GM18498 (cell line): ENCODE measurements around the gene CREBRF.
"Not testable (repeated sequence)": the region's sequence is repeated elsewhere in the genome, so short reads cannot be mapped to it uniquely, and the experiment has no call there.

Experiments
- ATAC-seq: cut with Tn5 transposase; IDR thresholded peaks from one replicate; pipeline ENCODE4 v1.9.1; 2021; ENCODE audit warnings: mild to moderate bottlenecking, moderate library complexity; ENCODE audit not compliant: unreplicated experiment

The CREBRF gene

DNA sequence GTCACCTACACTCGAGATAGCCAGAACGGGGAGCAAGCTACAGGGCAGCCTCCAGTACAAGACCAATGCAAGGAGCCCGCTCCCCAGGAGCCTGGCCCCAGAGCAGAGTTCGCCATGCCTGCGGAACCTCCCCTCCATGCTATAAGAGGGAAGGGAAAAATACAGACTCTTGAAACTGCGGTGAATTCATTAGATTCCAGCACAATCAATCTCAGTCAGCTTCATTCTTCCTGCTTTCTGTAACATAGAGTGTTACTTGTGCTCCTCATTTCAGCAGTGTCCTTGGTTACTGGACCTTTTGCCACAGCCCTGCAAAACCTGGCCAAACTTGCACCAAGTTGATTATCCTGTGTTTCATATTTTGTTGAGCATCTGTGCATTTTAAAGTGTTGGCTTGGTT, 22.2 kb upstream of the CREBRF start:
- ATAC-seq, result no peak

DNA sequence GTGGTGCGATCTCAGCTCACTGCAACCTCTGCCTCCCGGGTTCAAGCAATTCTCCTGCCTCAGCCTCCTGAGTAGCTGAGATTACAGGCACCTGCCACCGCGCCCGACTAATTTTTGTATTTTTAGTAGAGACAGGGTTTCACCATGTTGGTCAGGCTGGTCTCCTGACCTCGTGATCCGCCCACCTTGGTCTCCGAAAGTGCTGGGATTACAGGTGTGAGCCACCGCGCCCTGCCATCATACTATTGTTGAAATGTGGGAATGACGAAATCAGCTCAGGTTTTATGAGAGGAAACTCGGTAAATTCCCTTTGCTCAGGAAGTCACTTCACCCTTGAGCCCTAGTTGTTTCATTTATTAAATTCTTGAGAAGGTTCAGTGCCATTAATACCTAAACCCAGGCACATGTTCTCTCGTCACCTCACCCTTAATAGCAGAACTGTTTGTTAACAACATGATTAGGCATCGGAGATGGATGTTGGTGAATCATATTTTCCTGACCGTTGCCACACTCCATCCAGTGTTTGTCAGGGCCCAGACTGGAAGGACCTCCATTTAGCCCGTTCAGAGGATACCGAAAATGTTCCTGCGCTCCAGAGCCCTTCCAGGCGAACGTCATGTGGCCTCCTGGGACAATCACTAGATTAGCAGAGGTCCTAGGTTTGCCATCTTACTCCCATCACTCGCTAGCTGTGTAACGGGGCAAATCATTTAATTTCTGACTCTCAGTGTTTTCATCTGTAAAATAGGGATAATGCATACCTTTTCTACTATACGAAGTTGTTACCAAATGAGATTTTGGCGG, 20.0 kb upstream of the CREBRF start:
- peak; percentile 65 for ATAC-seq

DNA sequence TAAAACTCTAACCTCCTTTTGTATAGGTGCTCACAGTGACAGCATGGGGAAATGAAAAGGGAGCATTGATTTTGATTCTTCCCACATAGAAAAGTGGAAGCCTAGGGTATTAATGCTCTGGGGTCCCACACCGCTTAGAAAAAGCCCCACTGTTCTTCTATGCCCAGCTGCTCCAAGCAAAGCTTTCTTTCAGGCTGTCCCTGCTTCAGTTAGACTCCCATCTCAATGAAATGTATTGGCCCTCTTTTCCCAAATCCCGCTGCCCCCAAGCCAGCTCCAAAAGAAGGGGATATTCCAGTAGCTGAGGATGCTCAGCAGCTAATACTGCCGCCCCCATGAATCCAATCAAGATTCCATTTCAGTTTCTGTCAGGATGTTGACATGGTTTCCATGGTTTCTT, 17.0 kb upstream of the CREBRF start:
- no peak for ATAC-seq

DNA sequence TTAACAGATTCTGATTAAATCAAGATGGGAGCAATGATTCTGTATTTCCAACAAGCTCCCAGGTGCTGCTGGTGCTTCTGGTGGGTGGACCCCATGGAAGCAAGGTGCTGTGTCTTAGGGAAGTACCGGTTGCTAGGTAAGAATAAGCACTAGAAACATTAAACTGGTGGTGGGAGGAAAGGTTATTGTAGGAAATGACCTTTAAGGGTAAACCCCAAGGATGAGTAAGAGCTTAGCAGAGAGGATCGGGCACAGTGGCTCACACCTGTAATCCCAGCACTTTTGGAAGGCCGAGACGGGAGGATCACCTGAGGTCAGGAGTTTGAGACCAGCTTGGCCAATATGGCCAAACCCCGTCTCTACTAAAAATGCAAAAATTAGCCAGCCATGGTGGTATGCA, 16.2 kb upstream of the CREBRF start:
- ATAC-seq, result no peak

DNA sequence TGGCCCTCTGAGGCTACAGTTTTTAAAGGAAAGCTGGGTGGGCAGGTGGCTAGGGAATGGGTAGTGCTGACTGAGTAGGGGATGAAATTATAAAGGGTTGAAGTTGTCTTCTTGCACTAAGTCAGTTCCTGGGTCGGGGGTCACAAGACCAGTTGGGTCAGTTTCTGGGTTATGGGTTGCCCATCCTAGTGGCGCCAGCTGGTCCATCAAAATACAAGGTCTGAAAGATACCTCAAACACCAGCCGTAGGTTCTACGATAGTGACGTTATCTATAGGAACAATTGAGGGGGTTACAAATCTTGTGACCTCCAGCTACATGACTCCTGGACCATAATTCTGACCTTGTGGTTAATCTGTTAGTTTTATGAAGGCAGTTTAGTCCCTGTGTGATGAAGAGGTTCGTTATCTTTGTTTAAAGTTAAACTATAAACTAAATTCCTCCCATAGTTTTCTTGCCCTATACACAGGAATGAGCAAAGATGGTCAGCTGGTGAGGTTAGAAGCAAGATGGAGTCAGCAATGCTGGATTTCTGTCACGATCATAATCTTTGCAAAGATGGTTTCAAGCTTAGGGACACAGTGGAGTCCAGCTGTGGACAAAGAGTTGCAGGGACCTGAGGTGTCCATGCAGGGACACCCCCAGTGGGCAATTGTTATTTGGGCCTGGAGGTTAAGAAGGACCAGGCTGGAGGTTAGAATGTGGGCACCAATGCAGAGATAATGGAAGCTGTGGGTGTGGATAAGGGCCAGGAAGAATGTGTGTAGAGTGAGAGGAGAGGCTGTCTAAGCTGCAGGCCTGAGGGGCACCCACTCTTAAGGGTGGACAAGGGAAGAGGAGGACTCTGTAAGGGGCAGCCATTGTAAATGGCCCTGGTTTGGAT, 14.0 kb upstream of the CREBRF start:
- ATAC-seq, result no peak

DNA sequence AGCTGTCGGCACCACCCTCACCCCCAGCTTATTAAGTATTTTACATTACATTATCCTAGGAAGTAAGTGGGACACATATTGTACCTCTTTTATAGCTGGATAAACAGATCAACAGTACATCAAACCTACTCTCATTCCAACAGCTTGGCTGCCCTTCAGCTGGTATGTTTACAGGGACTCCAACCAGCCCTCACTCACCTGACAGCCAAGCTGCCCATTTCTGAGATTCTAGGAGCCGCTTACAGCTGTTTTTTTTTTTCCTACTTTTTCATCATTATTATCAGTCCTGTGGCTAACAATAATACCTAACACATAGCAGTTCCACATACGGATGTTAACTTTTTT, 13.4 kb upstream of the CREBRF start:
- ATAC-seq, result no peak

DNA sequence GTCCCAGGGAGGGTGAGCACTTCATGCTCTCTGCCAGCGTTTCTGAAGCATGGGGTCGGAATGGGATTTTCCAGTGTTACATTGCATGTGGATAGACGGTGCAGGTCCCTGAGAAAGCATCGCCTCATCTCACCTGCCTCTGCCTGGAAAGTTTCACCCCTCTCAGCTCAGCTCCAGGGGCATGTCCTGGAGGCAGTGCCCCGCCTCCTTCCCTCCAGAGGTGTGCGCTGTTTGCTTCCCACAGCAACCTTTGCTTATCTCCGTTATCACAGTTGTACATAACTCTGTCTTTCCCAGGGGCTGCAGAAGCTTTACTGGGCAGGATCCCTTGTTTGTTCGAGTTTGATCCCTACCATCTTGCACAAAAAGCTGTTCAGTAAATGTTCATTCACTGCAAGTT, 10.7 kb upstream of the CREBRF start:
- no peak for ATAC-seq

DNA sequence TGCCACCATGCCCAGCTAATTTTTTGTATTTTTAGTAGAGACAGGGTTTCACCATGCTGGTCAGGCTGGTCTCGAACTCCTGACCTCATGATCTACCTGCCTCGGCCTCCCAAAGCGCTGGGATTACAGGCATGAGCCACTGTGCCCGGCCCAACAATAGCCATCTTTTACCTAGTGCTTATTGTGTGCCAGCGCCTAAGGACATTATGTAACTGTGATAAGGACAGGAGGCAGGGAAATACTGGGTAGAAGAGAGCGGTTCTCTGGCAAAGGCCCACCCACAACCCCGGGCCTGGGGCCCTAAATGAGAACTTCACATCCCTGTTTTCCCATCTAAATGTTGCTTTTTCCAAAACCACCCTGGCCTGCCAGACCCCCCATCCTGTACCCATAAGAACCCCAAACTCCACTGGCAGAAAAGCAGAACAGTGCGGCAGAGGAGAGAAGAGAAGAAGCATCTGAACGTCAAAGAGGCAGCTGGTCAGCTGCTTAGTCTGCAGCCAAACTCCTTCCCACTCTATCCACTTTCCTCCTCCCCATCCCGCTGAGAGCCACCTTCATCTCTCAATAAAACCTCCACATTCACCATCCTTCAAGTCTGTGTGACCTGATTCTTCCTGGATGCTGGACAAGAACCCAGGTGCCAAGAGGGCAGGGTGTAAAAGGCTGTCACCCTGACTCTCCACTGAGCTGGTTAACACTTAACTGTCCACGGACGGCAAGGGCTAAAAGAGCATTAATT, 8.9 kb upstream of the CREBRF start:
- not testable (repeated sequence) for ATAC-seq

DNA sequence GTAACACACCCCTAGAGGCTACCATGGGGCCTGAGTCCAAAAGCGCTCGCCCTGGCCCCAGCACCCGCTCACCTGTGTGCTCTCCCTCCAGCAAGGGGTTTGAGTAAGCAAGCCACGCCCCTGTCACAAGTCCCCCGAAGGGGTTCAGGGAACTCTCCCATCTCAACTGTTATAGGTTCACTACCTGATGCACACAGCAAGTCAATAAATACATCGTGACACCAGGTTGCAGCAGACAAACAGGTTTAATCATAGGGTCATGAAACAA, 8.4 kb upstream of the CREBRF start:
- ATAC-seq, result no peak

DNA sequence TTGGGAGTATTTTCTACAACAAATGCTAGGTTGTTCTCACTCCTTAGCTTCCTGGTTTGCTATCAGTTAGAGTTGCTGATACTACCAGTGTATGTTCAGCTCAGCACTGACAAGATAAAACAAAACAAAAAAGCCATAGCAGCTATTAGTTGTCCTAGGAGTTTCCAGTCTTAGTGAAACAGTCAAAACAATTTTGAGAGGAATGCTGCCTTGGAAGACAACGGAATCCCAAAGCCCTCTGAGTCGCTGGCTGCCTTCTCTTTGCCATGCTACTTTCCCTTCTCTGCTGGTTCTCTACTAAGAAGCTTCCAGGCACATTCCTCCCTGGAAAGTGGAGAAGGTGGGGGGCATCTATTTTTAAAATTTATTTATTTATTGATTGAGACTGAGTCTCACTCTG, 5.4 kb upstream of the CREBRF start:
- no peak for ATAC-seq

DNA sequence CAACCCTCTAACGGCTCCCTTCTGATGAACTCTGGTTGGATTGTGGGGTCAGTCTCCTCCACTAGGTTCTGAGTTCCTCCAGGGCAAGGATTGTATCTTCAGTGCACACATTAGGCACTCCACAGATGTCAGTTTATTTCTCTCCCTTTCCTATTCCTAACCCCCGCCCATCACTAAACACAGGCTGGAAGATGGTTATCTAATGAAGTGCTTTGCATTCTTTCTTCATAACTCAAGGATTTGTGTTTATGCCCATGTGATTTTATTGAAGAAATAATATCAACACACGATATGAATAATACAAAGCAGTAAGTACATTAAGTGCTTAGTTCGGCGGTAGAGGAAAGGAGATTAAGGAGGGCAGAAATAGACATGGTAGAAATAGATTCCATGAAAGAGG, 4.4 kb upstream of the CREBRF start:
- no peak for ATAC-seq

DNA sequence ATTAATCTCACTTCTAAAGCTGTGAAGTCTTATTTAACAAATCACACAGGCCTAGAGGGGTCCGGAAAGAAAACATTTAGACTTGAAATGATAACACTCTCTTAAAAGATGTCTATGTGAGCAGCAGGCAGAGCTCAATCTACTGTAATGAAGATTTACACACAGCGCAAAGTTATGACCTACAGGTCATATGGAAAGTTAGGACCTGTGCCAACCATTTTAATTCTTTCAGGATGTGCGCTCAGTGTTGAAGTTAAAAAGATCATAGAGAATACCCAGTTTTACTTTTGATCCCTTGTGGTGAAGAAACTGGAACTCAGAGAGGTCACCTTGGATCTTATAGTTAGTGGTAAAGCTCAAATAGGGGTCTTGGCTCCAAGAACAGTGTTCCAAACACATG, 3.1 kb upstream of the CREBRF start:
- ATAC-seq, result no peak

DNA sequence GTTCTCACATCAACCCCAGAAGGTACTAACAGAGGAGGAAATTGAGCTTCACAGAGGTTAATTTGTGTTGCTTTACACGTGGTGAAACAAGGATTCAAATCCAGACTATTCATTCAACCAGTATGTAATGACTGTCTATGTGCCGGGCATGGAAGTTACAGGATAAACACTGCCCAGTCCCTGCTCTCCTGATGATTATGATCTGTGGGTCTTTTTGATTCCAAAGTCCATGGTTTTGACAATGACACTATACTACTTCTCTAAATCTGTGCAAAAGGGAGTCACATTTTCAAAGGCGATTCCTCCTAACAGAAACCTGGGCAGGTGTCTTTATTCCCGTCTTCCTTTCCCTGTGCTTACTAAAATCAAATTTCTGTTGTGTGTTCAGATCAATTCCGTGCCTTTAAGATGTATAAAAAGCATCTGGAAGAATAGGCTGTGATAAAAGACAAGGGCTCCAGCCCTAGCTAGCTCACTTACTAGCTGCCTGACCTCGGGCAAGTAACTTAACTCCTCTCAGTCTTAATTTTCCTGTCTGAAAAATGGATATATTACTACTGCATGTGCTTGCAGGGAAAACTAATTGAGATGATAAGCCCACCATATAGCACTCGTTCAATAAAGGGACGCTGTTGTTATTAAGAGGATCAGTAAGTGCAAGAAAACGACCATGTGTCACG, 970 bp upstream of the CREBRF start:
- no peak for ATAC-seq

DNA sequence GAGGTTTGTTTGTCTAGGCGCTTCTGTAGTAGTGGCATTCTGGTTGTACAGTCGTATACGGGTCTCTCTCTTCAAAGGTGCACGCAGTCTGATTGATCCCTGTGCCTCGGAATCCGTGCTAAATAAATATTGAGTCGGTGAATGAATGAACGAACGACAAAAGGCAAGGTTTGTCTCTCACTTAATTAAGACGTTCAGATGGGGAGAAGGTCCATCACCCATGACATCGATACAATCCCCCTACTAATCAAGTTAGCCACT, 500 bp upstream of the CREBRF start:
- peak; percentile 1 for ATAC-seq

DNA sequence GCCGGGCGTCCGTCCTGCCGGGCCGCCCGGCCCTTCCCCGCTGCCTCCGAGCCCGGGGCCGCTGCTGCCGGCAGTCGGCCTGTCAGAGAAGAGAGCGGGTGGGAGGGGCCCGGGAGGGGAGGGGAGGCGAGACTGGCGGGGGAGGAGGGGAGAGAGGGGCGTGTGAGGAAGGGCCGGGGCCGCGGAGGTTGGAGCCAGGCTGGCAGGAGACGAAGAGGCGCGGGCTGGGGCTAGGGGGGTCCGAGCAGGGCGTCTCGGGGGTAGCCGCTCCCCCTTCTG, 570 bp downstream of the CREBRF start:
- peak; percentile 36 for ATAC-seq

DNA sequence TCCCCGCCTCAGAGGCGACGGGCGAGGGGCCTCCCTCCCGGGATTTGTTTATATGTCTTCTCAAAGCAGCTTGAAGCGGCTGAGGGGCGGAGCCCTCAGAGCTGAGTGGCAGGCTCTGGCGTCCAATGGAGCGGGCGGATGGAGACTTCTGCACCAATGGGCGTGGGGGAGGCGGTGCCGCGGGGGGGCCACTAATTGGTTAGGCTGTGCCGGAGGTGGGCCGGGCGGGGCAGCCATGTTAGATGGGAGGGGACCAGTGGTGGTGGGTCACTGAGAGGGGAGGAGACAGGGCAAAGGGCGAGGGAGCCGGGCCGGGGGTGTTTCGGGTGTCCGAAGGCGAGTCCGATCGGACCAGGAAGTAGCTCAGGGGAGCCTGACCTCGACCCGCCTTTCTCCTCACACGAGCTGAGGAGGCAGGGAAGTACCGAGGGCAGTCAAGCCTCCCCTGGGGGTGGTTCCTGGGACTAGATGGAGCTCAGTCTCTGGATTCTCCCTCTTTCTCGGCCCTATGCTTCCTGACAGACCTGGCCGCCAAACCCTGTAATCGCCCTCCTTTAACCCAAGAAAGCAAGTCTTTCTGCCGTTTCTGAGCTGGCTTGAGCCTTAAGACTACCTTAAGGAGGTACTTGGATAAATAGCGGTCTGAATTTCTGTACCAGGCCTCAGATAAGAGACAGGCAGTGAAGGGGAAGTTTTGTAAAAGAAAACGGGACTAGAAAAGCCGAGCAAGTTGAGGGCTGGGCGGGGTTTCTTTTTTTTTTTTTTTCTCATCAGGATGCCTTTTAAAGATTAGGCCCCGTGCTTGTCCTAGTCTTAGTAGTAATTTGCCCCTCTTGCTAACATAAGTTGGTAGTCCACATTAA, 1.1 kb downstream of the CREBRF start:
- ATAC-seq, result peak; percentile 78

DNA sequence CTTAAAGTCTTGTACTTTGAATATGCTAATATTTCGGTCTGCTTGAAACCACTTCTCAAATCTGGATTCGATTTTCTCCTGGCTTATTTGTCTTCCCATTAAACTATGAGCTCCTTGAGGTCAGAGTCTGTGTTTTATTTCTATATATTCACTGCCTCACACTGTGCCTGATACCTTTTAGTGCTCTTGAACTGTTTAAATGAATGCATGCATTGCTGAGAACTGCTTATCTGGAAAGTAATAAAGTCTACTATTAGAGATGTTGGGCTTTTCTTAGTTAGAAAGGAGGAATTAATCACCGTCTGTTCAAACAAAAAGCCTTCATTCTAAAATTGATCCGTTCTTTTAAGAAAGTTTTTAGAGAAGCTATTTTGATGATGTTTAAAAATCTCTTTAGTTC, 6.0 kb downstream of the CREBRF start:
- no peak for ATAC-seq

DNA sequence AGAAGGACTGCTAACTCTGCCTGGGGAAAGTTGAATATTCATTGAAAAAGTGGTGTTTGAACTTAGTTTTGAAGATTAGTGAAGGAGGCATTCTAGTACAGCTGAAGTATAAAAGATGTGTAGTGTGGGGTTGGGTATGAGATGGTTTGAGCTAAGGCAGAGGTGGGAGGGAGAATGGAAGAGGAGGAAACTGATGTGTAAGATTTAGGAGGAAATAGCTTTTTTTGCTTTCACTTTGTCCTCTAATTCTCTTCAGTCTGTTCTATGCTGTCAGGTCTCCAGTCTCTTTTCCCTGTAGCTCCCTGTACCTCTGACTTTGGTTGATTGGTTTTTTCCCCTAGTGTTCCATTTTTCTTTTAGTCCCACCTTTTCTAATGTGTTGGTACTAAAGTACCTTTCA, 9.0 kb downstream of the CREBRF start:
- peak; percentile 50 for ATAC-seq

DNA sequence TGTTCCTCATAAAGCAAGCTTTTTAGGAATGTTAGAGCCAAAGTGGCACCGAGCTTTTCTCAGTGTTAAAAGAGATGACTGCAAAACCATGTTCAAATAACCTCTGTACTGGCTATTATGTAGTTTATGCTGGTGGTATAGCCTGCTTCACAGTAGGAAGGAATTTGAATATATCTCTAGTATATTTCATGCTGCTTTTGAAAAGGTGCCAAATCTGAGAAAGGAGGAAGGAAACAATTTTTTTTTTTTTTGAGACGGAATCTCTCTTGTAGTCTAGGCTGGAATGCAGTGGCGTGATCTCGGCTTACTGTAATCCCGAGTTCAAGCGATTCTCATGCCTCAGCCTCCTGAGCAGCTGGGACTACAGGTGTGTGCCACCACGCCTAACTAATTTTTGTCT, 13.5 kb downstream of the CREBRF start:
- ATAC-seq, result no peak

DNA sequence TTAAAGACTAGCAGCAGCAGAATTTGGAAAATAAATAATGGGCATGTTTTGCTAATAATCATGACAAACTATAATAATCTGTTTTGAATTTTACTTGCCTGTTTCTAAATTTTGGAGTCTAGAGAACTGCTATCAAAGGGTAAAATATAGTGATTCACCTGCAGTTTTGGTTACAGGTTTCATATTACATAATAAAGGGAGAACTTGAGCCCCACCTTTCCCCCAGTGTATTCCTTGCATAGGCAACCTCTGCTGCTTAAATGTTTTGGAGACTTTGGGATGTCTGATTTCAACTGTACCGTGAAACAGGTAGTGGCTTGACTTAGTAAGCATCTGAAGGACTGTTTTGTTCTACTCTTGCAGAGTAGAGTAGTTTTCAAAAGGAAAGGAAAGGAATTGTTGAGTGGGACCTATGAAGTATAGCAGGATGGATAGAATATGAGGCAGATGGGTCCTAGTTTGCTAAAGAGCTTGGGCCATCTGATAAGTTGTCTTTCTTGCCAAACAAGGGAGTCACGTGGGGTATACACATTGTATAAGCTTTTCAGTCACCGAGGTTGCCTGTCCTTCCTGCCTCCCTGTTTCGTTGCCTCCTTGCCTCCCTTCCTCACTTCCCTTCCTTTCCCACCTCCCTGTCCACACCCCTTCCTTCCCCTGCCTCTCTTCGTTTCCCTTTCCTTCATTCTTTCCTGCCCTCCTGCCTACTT, 19.1 kb downstream of the CREBRF start:
- ATAC-seq, result no peak
